Small intestine (tissue), 7 donors: ENCODE data around the gene GPR18. TPM values are rescaled to one million over a fixed set of nuclear protein-coding genes. Genes with fewer than 3 reads are reported as not detected.

ENCODE experiments used
- DNase-seq, 2 donors: peaks; one replicate each; pipeline versions ENCODE4 v3.0.0 to v3.0.0-alpha.2; 2013
- FAIRE-seq: peaks from 2 replicates; lab custom pipeline; 2012; peaks lifted over from hg19 to GRCh38; lab: Jason Lieb, UNC
- H3K27ac ChIP-seq, 3 donors: one replicate each; pipeline ENCODE4 v1.5.1; 2013; ENCODE audit warnings: low read length in 2 of 3, mild to moderate bottlenecking in 2 of 3, control low read depth in 1 of 3, inconsistent platforms in 1 of 3, low read depth in 1 of 3, moderate library complexity in 1 of 3
- H3K27me3 ChIP-seq, 3 donors: one replicate each; pipeline ENCODE4 v1.6.1; 2013; ENCODE audit warnings: low read length in 3 of 3, inconsistent platforms in 1 of 3; ENCODE audit not compliant: control insufficient read depth in 3 of 3, insufficient read depth in 3 of 3
- H3K36me3 ChIP-seq, 3 donors: one replicate each; pipeline ENCODE4 v1.6.1; 2013; ENCODE audit warnings: low read length in 3 of 3, inconsistent platforms in 1 of 3, low read depth in 1 of 3, mild to moderate bottlenecking in 1 of 3, moderate library complexity in 1 of 3; ENCODE audit not compliant: control insufficient read depth in 3 of 3, insufficient read depth in 2 of 3
- H3K4me1 ChIP-seq, 3 donors: one replicate each; pipeline ENCODE4 v1.6.1; 2013; ENCODE audit warnings: low read length in 2 of 3, inconsistent platforms in 1 of 3, low read depth in 1 of 3, mild to moderate bottlenecking in 1 of 3, moderate library complexity in 1 of 3; ENCODE audit not compliant: control insufficient read depth in 3 of 3, insufficient read depth in 2 of 3
- H3K4me3 ChIP-seq, 3 donors: one replicate each; pipeline ENCODE4 v1.5.1; 2013; ENCODE audit warnings: low read length in 3 of 3, control low read depth in 1 of 3, inconsistent platforms in 1 of 3, low read depth in 1 of 3, mild to moderate bottlenecking in 1 of 3, moderate library complexity in 1 of 3
- H3K9me3 ChIP-seq, 2 donors: one replicate each; pipeline ENCODE4 v1.6.1; 2013; ENCODE audit warnings: low read depth in 1 of 2, low read length in 1 of 2; ENCODE audit not compliant: control insufficient read depth in 2 of 2, insufficient read depth in 1 of 2
- WGBS, 3 donors: extraction: QIAGEN DNeasy Blood & Tissue Kit; methylation state at CpG; one replicate each; pipeline ENCODE4 v1.1.7; 2013; 5-methylcytosine and 5-hydroxymethylcytosine counted together
- polyA plus RNA-seq, 4 donors: library from polyadenylated mRNA; stranded (reverse) in 3 of 4; unstranded in 1 of 4; fragments of 200-250 nt in 3 of 4; fragments of 120-200 nt in 1 of 4; gene quantifications; one replicate each; pipeline versions ENCODE4 v1.2.1 to v1.2.3, GENCODE V29; 2013
- donor health status: healthy with polysubstance abuse.
- donor health status: control.
- donor health status: control.
- donor health status: Bipolar disorder and iron deficiency.
- donor health status: healthy.

GPR18 gene
- polyA plus RNA-seq, 4 donors = 0.54 to 1.1 (median 0.66) TPM; not detected in 1

GRCh38 chr13:99278200-99278599 is 20.0 kb upstream of the GPR18 start:
- DNase-seq (no peak), FAIRE-seq (no peak)
- Histone ChIP-seq H3K9me3 (no peaks in the 10 kb centered on the region), H3K27me3 (no peaks in the 10 kb centered on the region), H3K4me1 (peaks cover 0 to 8% (median 0%) of the 10 kb centered on the region in 3 donors), H3K27ac (no peak overlapping the region), H3K36me3 (peaks cover 0 to 20% (median 5%) of the 10 kb centered on the region in 3 donors), H3K4me3 (no peak overlapping the region)
- WGBS, 3 donors = 73 to 97% (median 75%) methylated on average over 5 of the region's 5 CpGs

DNA sequence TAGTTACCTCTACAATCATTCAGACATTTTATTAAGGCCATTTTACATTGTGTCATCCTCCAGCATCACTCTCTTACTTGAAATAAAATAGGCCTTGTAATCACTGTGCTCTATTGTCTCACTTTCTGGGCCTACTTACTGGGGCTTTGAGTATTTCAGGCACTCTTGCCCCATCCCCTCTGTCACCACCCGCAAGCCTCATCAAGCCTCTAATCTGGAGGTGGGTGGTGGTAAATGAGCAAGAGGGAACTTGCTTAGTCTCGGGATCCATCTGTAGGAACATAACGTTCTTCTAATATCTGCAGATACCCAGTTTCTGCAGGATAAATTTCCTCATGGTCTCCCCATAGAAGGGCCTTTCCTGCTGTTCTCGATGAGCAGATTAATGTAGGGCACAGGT is 19.4 kb upstream of the GPR18 start:
- Histone ChIP-seq H3K9me3 (peaks cover 0 to 1% of the 10 kb centered on the region in 2 donors), H3K36me3 (peaks cover 0 to 20% (median 5%) of the 10 kb centered on the region in 3 donors), H3K27ac (no peak overlapping the region), H3K4me1 (peaks cover 0 to 5% (median 0%) of the 10 kb centered on the region in 3 donors), H3K27me3 (no peaks in the 10 kb centered on the region), H3K4me3 (no peak overlapping the region)
- FAIRE-seq = no peak
- DNase-seq = no peak
- 86 to 94% (median 93%) methylated on average over 4 of the region's 4 CpGs for whole genome bisulfite sequencing, 3 donors

DNA sequence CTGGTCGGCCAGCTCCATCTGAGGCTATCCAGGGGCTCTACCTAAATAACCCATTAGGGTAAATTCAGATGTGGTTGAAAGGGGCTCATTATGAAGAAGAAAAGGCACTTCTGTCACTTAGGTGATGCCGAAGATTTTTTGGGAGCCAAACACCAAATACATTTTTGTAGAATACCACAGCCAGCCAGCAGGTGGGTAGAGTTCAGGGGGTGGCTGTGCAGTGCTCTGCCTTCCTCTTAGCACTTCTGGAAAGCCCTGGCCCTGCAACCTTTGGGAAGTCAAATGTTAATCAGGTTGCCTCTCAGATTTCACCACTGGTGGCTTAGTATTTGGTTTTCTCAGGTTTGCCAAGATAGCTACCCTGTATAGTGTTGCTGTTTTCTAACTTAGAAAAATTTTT is 18.5 kb upstream of the GPR18 start:
- H3K9me3 ChIP-seq = peaks cover 0 to 9% of the 10 kb centered on the region in 2 donors
- WGBS, 3 donors = 86 to 97% (median 88%) methylated on average over 2 of the region's 2 CpGs
- H3K27ac ChIP-seq = no peak overlapping the region
- H3K36me3 ChIP-seq = peaks cover 0 to 16% (median 3%) of the 10 kb centered on the region in 3 donors
- H3K4me3 ChIP-seq = no peak overlapping the region
- H3K27me3 ChIP-seq = no peaks in the 10 kb centered on the region
- H3K4me1 ChIP-seq = peaks cover 0 to 5% (median 0%) of the 10 kb centered on the region in 3 donors
- no peak for DNase-seq
- no peak for FAIRE-seq

GRCh38 chr13:99275093-99275469 is 16.9 kb upstream of the GPR18 start:
- Histone ChIP-seq H3K4me3 (no peak overlapping the region), H3K27ac (peak overlapping the region in 1 of 3 donors; percentile 5), H3K4me1 (peaks cover 0 to 5% (median 0%) of the 10 kb centered on the region in 3 donors), H3K36me3 (peaks cover 0 to 11% (median 3%) of the 10 kb centered on the region in 3 donors), H3K27me3 (no peaks in the 10 kb centered on the region), H3K9me3 (peaks cover 0 to 9% of the 10 kb centered on the region in 2 donors)
- WGBS, 3 donors = 44 to 65% (median 46%) methylated on average over 1 of the region's 1 CpG
- FAIRE-seq (no peak), DNase-seq (peak in 1 of 2 donors; percentile 42)

DNA sequence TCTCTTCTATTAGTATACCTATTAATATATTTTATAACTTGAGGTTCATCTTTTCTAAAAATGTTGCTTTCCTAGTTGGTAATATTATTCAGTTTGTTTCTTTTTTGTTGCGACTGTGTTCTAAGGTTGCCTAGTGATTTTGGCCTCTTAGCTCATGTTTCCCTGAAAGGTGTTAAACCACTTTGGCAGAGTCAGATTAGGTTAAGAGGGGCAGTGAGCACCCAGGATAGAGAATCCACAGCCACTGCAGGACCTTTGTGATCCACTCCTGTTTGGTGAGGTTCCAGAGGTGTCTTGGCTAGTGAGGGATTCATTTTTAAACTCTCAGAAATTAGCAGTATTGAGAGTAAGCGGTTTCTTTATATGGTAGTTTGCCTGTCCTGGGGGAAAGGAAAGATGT is 14.9 kb upstream of the GPR18 start:
- peaks cover 0 to 9% of the 10 kb centered on the region in 2 donors for H3K9me3 ChIP-seq
- WGBS, 3 donors = 76 to 94% (median 93%) methylated on average over 2 of the region's 2 CpGs
- FAIRE-seq (no peak), DNase-seq (no peak)
- no peak overlapping the region for H3K4me3 ChIP-seq
- no peaks in the 10 kb centered on the region for H3K4me1 ChIP-seq
- H3K27ac ChIP-seq = no peak overlapping the region
- peaks cover 0 to 14% (median under 1%) of the 10 kb centered on the region in 3 donors for H3K36me3 ChIP-seq
- no peaks in the 10 kb centered on the region for H3K27me3 ChIP-seq

DNA sequence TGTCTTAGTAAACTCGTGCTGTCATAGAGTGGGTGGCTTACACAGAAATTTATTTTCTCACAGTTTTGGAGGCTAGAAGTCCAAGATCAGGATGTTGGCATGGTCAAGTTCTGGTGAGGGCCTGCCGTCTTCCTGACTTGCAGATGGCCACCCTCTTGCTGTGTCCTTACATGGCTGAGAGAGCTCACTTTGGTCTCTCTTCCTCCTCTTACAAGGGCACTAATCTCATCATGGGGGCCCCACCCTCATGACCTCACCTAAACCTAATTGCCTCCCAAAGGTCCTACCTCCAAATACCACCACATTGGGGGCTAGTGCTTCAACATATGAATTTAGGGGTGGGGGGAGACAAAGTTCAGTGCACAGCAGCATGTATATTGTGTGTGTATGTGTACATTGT is 14.3 kb upstream of the GPR18 start:
- no peak for DNase-seq
- Histone ChIP-seq H3K36me3 (peaks cover 0 to 16% (median 0%) of the 10 kb centered on the region in 3 donors), H3K27me3 (no peaks in the 10 kb centered on the region), H3K4me3 (no peak overlapping the region), H3K9me3 (peaks cover 0 to 9% of the 10 kb centered on the region in 2 donors), H3K27ac (peak overlapping the region in 1 of 3 donors; percentile 27), H3K4me1 (no peaks in the 10 kb centered on the region)
- 96 to 100% (median 97%) methylated on average over 2 of the region's 2 CpGs for WGBS, 3 donors
- FAIRE-seq = no peak

DNA sequence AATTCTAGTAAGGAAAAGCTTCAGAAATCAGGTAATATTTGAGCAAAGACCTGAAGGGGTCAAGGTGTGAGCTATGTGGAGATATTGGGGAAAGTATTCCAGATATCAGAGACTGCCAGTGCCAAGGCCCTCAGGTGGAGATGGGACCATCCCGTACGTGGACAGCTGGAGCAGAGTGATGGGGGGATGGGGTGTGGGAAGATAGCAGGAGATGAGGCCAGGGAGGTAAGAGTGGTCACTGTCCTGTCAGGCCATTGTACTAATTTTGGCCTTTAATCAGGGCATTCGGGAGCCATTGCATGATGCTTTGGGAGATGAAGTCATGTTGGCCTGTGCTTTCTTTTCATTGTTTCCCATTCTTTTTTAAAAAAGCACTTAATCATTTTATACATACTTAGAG is 13.1 kb upstream of the GPR18 start:
- WGBS, 3 donors = 80 to 94% (median 86%) methylated on average over 3 of the region's 3 CpGs

DNA sequence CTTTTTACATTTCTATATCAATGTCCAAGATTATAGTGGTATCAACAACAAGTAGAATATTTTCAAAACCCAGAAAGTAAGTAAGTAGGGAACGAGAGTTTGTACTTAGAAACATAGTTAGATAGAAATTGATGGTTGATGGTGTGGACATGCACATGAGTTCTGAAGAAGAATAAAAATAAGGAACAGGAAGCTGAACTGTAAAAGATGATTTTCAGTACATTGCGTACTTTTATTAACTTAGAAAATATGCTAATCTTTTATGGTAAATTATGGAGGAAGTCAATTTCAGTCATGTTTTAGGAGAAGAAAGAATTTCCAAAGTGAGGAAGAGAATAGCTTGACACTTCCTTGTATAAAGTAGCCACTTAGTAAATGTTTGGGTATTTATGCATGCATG is 12.3 kb upstream of the GPR18 start:
- Histone ChIP-seq H3K4me3 (no peak overlapping the region), H3K27me3 (no peaks in the 10 kb centered on the region), H3K36me3 (peaks cover 0 to 11% (median 0%) of the 10 kb centered on the region in 3 donors), H3K4me1 (no peaks in the 10 kb centered on the region), H3K9me3 (peaks cover 0 to 9% of the 10 kb centered on the region in 2 donors), H3K27ac (no peak overlapping the region)
- no peak for DNase-seq
- FAIRE-seq = peak; percentile 15
- 68 to 95% (median 86%) methylated on average over 2 of the region's 2 CpGs for WGBS, 3 donors

More for the DNA sequence above, 13.1 kb upstream of the GPR18 start:
- Histone ChIP-seq H3K4me3 (no peak overlapping the region), H3K4me1 (no peaks in the 10 kb centered on the region), H3K9me3 (peaks cover 0 to 9% of the 10 kb centered on the region in 2 donors), H3K36me3 (peaks cover 0 to 12% (median 0%) of the 10 kb centered on the region in 3 donors), H3K27ac (peak overlapping the region in 1 of 3 donors; percentile 1), H3K27me3 (no peaks in the 10 kb centered on the region)
- DNase-seq = no peak
- no peak for FAIRE-seq
